Astrocyte of the cerebellum (primary cell): Measurements from ENCODE around the gene PPL.
A peak's percentile ranks its signal among the peaks of the same experiment; 100 is the strongest.

Source experiments
- DNase-seq: peaks from one replicate; pipeline ENCODE4 v3.0.0-alpha.2; 2011; ENCODE audit warnings: low read depth
- H3K4me3 ChIP-seq: 2 replicates; pipeline ENCODE4 v1.5.1; 2011; ENCODE audit warnings: mild to moderate bottlenecking, low read depth, low read length, moderate library complexity
- CTCF ChIP-seq: IDR thresholded peaks from 2 replicates; pipeline ENCODE4 v1.5.1; 2012; ENCODE audit warnings: low read length, low read depth, moderate library complexity, mild to moderate bottlenecking; ENCODE audit errors: missing control alignments
- in situ Hi-C: cut with HindIII; loops from 2 replicates; pipeline ENCODE4 v1.10.0; 2017; ENCODE audit warnings: low sequenced_read_pairs

The PPL gene

GRCh38 chr16:4855371-4855770 lies 81.6 kb downstream of the PPL start:
- no peak overlapping the region for H3K4me3 ChIP-seq
- TF ChIP-seq CTCF: no peak
- in situ Hi-C loops: no loop called here
- no peak for DNase-seq

- in situ Hi-C loops: no loop called here
- no peak for DNase-seq
- no peak overlapping the region for H3K4me3 ChIP-seq
- TF ChIP-seq CTCF: no peak
Observed at GRCh38 chr16:4852221-4852872, 84.6 kb downstream of the PPL start.

- TF ChIP-seq CTCF: no peak
- H3K4me3 ChIP-seq: no peak overlapping the region
- in situ Hi-C loops: no loop called here
- no peak for DNase-seq
Observed at GRCh38 chr16:4850211-4850610, 86.7 kb downstream of the PPL start.

GRCh38 chr16:4847774-4848587 lies 89.0 kb downstream of the PPL start:
- peak overlapping the region; percentile 87 for H3K4me3 ChIP-seq
- no peak for TF ChIP-seq CTCF
- in situ Hi-C loops: no loop called here
- DNase-seq: peak; percentile 26

GRCh38 chr16:4846901-4847773 lies 89.8 kb downstream of the PPL start, which contains the start of the genes GLYR1 and UBN1:
Gene GLYR1, minus strand, starts transcription at chr16:4847288. Its CDS starts 23 bp downstream, at chr16:4847265.
Gene UBN1, plus strand, starts transcription at chr16:4847481. Its CDS starts 5,437 bp downstream, at chr16:4852918.
- peak within 1 kb of the TSS; percentile 87 for H3K4me3 ChIP-seq
- TF ChIP-seq CTCF: no peak
- in situ Hi-C loops: no loop called here
- peak; percentile 90 for DNase-seq

GRCh38 chr16:4846503-4846900 lies 90.4 kb downstream of the PPL start:
- in situ Hi-C loops: no loop called here
- no peak for TF ChIP-seq CTCF
- no peak for DNase-seq
- peak overlapping the region; percentile 87 for H3K4me3 ChIP-seq
